Fibroblast of mammary gland (primary cell): Measurements from ENCODE around the gene ARIH1.

Source experiments
- DNase-seq: peaks from one replicate; pipeline ENCODE4 v3.0.0-alpha.2; 2010; ENCODE audit warnings: low read depth
- H3K4me3 ChIP-seq: 2 replicates; pipeline ENCODE4 v1.5.1; 2011; ENCODE audit warnings: low read depth, mild to moderate bottlenecking, low read length, moderate library complexity; ENCODE audit not compliant: control insufficient read depth
- CTCF ChIP-seq: conservative IDR thresholded peaks from 2 replicates; pipeline ENCODE4 v1.5.1; 2011; ENCODE audit warnings: low read depth, low read length, inconsistent platforms; ENCODE audit not compliant: control insufficient read depth, insufficient read depth

The ARIH1 gene

GRCh38 chr15:72493220-72493619 lies 19.1 kb downstream of the ARIH1 start:
- H3K4me3 ChIP-seq: no peak overlapping the region
- DNase-seq: no peak
- TF ChIP-seq CTCF: no peak

GRCh38 chr15:72495007-72495406 lies 20.9 kb downstream of the ARIH1 start:
- TF ChIP-seq CTCF: no peak
- no peak overlapping the region for H3K4me3 ChIP-seq
- no peak for DNase-seq

GRCh38 chr15:72496783-72497182 lies 22.7 kb downstream of the ARIH1 start:
- no peak overlapping the region for H3K4me3 ChIP-seq
- TF ChIP-seq CTCF: no peak
- DNase-seq: no peak

GRCh38 chr15:72497402-72497801 lies 23.3 kb downstream of the ARIH1 start:
- DNase-seq: no peak
- H3K4me3 ChIP-seq: no peak overlapping the region
- TF ChIP-seq CTCF: no peak

- no peak overlapping the region for H3K4me3 ChIP-seq
- no peak for DNase-seq
- TF ChIP-seq CTCF: no peak
Observed at GRCh38 chr15:72502220-72502809, 28.2 kb downstream of the ARIH1 start.

GRCh38 chr15:72503147-72503546 lies 29.0 kb downstream of the ARIH1 start:
- TF ChIP-seq CTCF: no peak
- DNase-seq: no peak
- no peak overlapping the region for H3K4me3 ChIP-seq
